HG03139 (cell line): ENCODE data around the gene C20orf96.

ENCODE experiments used
- ATAC-seq: cut with Tn5 transposase; IDR thresholded peaks from one replicate; pipeline ENCODE4 v1.9.1; 2021; ENCODE audit not compliant: unreplicated experiment

Gene C20orf96

GRCh38 chr20:312866-313265 is 22.3 kb upstream of the C20orf96 start:
- ATAC-seq, result no peak

- no peak for ATAC-seq
These were observed 21.5 kb upstream of the C20orf96 start for GRCh38 chr20:312067-312466.

- ATAC-seq, result no peak
These were observed 21.1 kb upstream of the C20orf96 start for GRCh38 chr20:311609-312008.

GRCh38 chr20:310645-311044 is 20.1 kb upstream of the C20orf96 start:
- ATAC-seq, result no peak

- ATAC-seq, result peak; percentile 96
These were observed 19.5 kb upstream of the C20orf96 start for GRCh38 chr20:309841-310644.

GRCh38 chr20:309306-309840 is 18.8 kb upstream of the C20orf96 start:
- ATAC-seq, result no peak

- no peak for ATAC-seq
These were observed 18.0 kb upstream of the C20orf96 start for GRCh38 chr20:308427-309038.

GRCh38 chr20:305745-306144 is 15.2 kb upstream of the C20orf96 start:
- no peak for ATAC-seq

- ATAC-seq, result no peak
These were observed 11.6 kb upstream of the C20orf96 start for GRCh38 chr20:301886-302848.

- no peak for ATAC-seq
These were observed 9.9 kb upstream of the C20orf96 start for GRCh38 chr20:300345-300990.

- no peak for ATAC-seq
These were observed 8.3 kb upstream of the C20orf96 start for GRCh38 chr20:298776-299391.

GRCh38 chr20:297925-298775 is 7.6 kb upstream of the C20orf96 start:
- ATAC-seq, result peak; percentile 21

- ATAC-seq, result peak; percentile 81
These were observed 6.8 kb upstream of the C20orf96 start, which contains the start of gene ZCCHC3 for GRCh38 chr20:297098-297924. TSS of gene ZCCHC3 (plus strand) at chr20:297570. CDS start at chr20:297587, 17 bp downstream.

GRCh38 chr20:295804-296203 is 5.3 kb upstream of the C20orf96 start:
- ATAC-seq, result no peak

GRCh38 chr20:294602-295001 is 4.1 kb upstream of the C20orf96 start:
- no peak for ATAC-seq

GRCh38 chr20:289693-290083 is 862 bp downstream of the C20orf96 start:
- ATAC-seq, result no peak

GRCh38 chr20:288956-289692 is 1.4 kb downstream of the C20orf96 start:
- ATAC-seq, result no peak

- no peak for ATAC-seq
These were observed 4.0 kb downstream of the C20orf96 start for GRCh38 chr20:286508-286907.
